B cell (primary cell): ENCODE data around the gene CARNS1.

Experiments used
- CTCF ChIP-seq: fragments of 200-600 bp; IDR thresholded peaks from one replicate; pipeline ENCODE4 v1.8.0; 2022; ENCODE audit warnings: antibody characterized with exemption, mild to moderate bottlenecking
- EZH2 ChIP-seq: IDR thresholded peaks from 2 replicates; pipeline ENCODE4 v1.6.1; 2012; ENCODE audit warnings: borderline replicate concordance, low read depth, mild to moderate bottlenecking, moderate library complexity, low read length; ENCODE audit not compliant: insufficient read depth, poor library complexity, severe bottlenecking

- no peak for TF ChIP-seq CTCF
- no peak for TF ChIP-seq EZH2
These were observed 10.8 kb upstream of the CARNS1 start for GRCh38 chr11:67404515-67405195.
